Measurements from ENCODE around the gene STAC3. TPM values are rescaled to one million over a fixed set of nuclear protein-coding genes. Genes with fewer than 3 reads are reported as not detected.

Gene STAC3
- total RNA-seq, 2 donors from 2014 or later, result 1.2 to 2.7 TPM

- DNase-seq, result no peak
- intact Hi-C loops (cut with DNase I), result no loop called here
- ATAC-seq, result no peak
Measured at GRCh38 chr12:57215668-57216013, 35.3 kb downstream of the STAC3 start.

GRCh38 chr12:57215065-57215464 is 35.9 kb downstream of the STAC3 start:
- ATAC-seq (no peak), DNase-seq (no peak)
- intact Hi-C loops (cut with DNase I), result no loop called here

- DNase-seq, result peak; percentile 72
- peak; percentile 39 to 50 for ATAC-seq
- intact Hi-C loops (cut with DNase I), result loop anchor here in 1 of 2 donors (1.0 to 5.0 kb wide), 2 partner anchors 25 to 243 kb away; partner anchors contain the start of genes GLI1 and INHBE
Measured at GRCh38 chr12:57214398-57214781, 36.6 kb downstream of the STAC3 start.

DNA sequence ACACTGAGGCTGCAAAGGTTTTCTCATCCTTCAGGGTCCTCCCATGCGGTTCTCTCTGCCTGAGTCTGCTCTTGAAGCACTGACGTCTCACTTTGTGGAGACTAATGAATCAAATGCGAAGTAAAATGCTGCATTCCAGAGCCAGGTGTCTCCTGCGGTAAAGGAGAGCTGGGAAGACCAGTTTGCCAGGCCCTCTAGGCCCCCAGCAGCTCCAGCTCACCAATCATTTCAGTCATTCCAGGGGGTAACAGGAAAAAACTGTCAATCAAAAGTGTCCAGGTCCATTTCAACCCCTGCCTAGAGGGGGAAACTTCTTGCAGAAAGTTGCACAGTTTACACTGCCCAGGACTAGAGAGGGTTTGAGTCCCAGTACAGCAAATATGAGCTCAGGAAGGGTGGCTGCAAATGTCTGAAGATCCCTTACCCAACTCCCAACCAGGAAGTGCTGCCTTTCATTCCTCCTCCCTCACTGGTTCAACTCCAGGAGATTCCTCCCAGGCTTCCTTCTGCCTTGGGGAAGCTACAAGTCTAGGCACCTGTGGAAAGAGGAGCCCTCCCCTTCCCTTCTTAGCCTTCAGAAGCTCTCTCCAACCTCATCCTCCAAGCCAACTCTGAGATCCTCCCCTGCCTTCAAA is 37.1 kb downstream of the STAC3 start:
- DNase-seq (no peak), ATAC-seq (no peak)
- intact Hi-C loops (cut with DNase I), result loop anchor here in 1 of 2 donors (1.0 to 5.0 kb wide), 3 partner anchors 25 to 243 kb away; partner anchors contain the start of genes GLI1 and INHBE

GRCh38 chr12:57213058-57213715 is 37.8 kb downstream of the STAC3 start:
- ATAC-seq, result peak; percentile 65 to 68
- DNase-seq, result peak; percentile 88
- intact Hi-C loops (cut with DNase I), result loop anchor here in 1 of 2 donors (1.0 to 5.0 kb wide), 2 partner anchors 30 to 244 kb away; partner anchors contain the start of genes GLI1 and INHBE

DNA sequence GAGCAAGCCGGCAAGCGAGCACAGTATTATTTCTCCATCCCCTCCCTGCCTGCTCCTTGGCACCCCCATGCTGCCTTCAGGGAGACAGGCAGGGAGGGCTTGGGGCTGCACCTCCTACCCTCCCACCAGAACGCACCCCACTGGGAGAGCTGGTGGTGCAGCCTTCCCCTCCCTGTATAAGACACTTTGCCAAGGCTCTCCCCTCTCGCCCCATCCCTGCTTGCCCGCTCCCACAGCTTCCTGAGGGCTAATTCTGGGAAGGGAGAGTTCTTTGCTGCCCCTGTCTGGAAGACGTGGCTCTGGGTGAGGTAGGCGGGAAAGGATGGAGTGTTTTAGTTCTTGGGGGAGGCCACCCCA is 38.3 kb downstream of the STAC3 start:
- DNase-seq (no peak), ATAC-seq (no peak)
- intact Hi-C loops (cut with DNase I), result loop anchor here in 1 of 2 donors (1.0 to 5.0 kb wide), 2 partner anchors 31 to 245 kb away; partner anchors contain the start of genes GLI1 and INHBE

GRCh38 chr12:57211791-57212700 is 38.9 kb downstream of the STAC3 start:
- no peak for DNase-seq
- intact Hi-C loops (cut with DNase I), result loop anchor here in 1 of 2 donors (5.0 kb wide), 1 partner anchor 245 kb away; the partner anchor contains the start of genes GLI1 and INHBE
- ATAC-seq, result no peak

GRCh38 chr12:57210926-57211692 is 39.9 kb downstream of the STAC3 start:
- intact Hi-C loops (cut with DNase I), result loop anchor here in 1 of 2 donors (5.0 kb wide), 1 partner anchor 246 kb away; the partner anchor contains the start of genes GLI1 and INHBE
- no peak for ATAC-seq
- no peak for DNase-seq

- DNase-seq (no peak), ATAC-seq (no peak)
- intact Hi-C loops (cut with DNase I), result loop anchor here in 1 of 2 donors (5.0 kb wide), 1 partner anchor 247 kb away; the partner anchor contains the start of genes GLI1 and INHBE
Measured at GRCh38 chr12:57210461-57210860, 40.5 kb downstream of the STAC3 start.

- intact Hi-C loops (cut with DNase I), result loop anchor here in 1 of 2 donors (5.0 kb wide), 1 partner anchor 247 kb away; the partner anchor contains the start of genes GLI1 and INHBE
- ATAC-seq (no peak), DNase-seq (no peak)
Measured at GRCh38 chr12:57209916-57210315, 41.1 kb downstream of the STAC3 start.

DNA sequence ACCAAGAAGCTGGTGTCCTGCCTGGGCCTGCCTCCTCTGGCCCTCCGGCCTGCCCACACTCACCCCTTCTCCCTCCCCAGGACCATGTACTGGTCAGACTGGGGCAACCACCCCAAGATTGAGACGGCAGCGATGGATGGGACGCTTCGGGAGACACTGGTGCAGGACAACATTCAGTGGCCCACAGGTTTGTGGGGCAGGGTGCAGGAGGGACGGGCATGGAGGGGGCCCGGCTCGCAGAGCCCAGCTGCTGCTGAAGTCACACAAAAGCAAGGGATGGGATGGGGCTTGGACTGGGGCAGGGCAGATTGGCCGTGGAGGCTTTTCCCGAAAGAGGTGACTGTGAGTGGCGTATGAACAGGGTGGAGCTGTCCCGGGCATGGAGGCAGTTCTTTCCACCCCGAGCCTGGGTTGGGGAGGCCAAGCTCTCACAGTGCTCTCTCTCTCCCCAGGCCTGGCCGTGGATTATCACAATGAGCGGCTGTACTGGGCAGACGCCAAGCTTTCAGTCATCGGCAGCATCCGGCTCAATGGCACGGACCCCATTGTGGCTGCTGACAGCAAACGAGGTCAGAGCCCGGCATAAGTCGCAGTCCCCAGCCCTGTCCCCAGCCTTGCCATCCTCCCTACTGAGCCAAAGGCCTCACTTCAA is 42.2 kb downstream of the STAC3 start:
- ATAC-seq (peak; percentile 54 to 56), DNase-seq (peak; percentile 85)
- intact Hi-C loops (cut with DNase I), result no loop called here

DNA sequence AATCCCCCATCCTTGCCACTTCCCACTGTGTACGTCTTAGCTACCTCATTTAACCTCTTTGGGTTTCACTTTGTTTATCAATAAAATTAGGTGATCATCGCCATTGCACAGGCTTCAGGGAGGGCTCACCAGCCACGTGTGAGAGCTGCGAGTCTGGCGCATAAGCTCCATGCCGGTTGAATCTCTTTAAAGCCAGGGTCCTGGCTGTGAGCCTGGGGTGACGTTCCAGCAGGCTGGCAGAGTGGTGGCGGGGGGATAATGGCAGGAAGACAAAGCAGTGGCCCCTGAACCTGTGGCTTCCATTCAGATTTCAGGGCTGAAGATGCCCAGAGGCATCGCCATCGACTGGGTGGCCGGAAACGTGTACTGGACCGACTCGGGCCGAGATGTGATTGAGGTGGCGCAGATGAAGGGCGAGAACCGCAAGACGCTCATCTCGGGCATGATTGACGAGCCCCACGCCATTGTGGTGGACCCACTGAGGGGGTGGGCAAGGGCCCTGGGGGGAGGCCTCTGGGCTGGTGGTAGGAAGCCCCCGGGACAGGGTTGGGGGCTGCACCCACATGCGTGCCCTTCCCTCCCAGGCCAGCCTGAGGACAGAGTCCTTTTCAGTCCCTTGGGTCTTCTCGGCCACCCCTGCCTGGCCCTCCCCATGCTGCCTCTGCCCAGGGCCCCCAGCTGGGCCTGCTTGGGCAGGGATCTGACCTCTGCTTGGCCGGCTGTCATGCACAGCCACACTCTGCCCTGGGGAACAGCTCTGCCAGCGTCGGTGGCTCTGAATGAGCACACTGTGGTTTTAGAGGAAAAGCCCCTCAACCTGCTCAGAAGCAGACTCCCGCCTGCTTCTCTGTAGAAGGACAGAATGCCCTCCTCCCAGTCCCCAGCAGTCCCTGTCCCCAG is 43.0 kb downstream of the STAC3 start:
- ATAC-seq (peak in 1 of 2 donors; percentile 4), DNase-seq (no peak)
- intact Hi-C loops (cut with DNase I), result no loop called here

DNA sequence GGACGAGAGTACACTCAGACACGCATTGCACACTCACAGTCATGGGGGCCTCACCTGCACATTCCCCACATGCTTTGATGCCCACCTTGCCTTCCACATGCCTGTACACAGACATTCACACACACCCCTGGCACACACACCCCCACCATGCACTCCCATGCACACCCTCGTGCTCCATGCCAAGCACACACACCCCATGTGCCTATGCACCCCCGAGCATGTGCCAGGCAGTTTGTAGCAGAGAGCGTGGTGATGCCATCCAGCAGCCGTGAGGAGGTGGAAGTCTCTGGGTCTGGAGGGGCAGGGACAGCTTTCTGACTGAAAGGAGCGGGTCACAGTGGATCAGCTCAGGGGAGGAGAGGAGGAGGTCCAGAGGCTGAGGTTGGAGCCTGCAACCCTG is 45.1 kb downstream of the STAC3 start:
- DNase-seq (no peak), ATAC-seq (no peak)
- intact Hi-C loops (cut with DNase I), result no loop called here

DNA sequence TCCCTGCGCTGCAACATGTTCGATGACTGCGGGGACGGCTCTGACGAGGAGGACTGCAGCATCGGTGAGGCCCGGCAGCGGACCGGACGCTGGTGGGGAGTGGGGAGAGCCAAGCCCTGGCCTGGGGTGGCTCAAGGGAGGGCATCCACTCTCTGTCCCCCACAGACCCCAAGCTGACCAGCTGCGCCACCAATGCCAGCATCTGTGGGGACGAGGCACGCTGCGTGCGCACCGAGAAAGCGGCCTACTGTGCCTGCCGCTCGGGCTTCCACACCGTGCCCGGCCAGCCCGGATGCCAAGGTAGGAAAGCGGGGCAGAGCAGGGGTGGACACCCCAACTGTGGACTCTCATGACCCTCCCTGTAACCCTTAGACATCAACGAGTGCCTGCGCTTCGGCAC is 45.8 kb downstream of the STAC3 start:
- DNase-seq (no peak), ATAC-seq (no peak)
- intact Hi-C loops (cut with DNase I), result no loop called here

DNA sequence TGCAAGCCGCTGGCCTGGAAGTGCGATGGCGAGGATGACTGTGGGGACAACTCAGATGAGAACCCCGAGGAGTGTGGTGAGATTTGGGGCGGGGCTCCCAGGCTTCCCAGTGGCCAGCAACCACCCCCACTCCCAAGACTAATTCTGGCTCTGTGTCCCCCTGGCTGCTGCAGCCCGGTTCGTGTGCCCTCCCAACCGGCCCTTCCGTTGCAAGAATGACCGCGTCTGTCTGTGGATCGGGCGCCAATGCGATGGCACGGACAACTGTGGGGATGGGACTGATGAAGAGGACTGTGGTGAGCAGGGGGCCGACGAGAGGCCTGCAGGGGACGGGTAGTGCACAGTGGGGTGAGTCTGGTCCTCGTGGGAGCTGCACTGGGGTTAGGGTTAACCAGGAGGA is 46.5 kb downstream of the STAC3 start:
- intact Hi-C loops (cut with DNase I), result no loop called here
- no peak for ATAC-seq

GRCh38 chr12:57203791-57204190 is 47.2 kb downstream of the STAC3 start:
- DNase-seq, result no peak
- intact Hi-C loops (cut with DNase I), result no loop called here
- ATAC-seq, result no peak

More for the DNA sequence above, 46.5 kb downstream of the STAC3 start:
- DNase-seq, result no peak

- DNase-seq (no peak), ATAC-seq (no peak)
- intact Hi-C loops (cut with DNase I), result no loop called here
Measured at GRCh38 chr12:57203201-57203600, 47.8 kb downstream of the STAC3 start.
